GM18508 (cell line): Measurements from ENCODE around the gene DCAF4.
"Not testable (repeated sequence)": the region's sequence is repeated elsewhere in the genome, so short reads cannot be mapped to it uniquely, and the experiment has no call there.

Experiments used
- ATAC-seq: cut with Tn5 transposase; IDR thresholded peaks from one replicate; pipeline ENCODE4 v1.9.1; 2021; ENCODE audit warnings: moderate number of reproducible peaks; ENCODE audit not compliant: insufficient read depth, unreplicated experiment

Gene DCAF4

DNA sequence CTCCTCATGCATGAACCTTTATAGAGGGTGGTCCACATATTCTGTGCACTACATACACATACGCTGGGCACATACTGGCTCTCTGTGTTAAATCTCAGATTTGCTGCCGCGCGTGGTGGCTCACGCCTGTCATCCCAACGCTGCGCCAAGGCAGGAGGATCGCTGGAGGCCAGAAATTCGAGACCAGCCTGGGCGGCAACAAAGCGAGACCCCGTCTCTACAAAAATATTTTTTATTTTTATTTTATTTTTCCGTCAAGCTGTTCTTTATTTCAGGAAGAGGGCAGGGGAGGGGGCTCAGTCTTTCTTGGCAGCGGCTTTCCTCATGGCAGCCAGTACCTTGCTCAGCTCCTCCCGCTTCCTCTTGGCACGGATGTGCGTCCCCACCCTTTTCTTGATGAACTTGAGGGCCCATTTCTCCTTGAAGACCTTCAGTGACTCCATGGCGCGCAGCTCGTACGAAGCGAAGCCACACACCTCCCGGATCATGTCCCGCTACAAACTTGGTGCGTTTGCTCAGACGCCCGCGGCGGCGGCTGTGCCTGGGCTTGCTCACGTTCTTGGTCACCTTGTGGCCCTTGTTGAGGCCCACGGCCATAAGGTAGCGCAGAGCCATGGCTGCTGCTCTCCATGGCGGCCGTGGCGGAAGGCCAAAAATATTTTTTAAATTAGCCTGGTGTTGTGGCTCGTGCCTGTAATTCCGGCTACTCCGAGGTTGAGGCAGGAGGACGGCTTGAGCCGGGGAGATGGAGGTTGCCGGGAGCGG, 3.2 kb downstream of the DCAF4 start:
- ATAC-seq, result no peak

DNA sequence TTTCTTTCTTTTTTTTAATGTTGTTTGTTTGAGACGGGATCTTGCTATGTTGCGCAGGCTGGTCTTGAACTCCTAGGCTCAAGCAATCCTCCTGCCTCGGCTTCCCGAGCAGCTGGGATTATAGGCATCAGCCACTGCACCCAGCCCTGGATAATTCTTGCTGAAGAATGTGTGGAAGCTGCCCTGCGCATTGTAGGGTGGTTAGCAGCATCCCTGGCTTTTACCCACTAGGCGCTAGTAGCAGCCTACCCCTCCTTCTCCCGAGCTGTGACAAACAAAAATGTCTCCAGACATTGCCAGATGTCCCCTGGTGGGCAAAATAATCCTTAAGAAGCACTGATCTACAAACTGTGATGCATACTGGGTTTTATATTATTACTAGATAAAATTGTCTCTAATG, 6.6 kb downstream of the DCAF4 start:
- no peak for ATAC-seq

DNA sequence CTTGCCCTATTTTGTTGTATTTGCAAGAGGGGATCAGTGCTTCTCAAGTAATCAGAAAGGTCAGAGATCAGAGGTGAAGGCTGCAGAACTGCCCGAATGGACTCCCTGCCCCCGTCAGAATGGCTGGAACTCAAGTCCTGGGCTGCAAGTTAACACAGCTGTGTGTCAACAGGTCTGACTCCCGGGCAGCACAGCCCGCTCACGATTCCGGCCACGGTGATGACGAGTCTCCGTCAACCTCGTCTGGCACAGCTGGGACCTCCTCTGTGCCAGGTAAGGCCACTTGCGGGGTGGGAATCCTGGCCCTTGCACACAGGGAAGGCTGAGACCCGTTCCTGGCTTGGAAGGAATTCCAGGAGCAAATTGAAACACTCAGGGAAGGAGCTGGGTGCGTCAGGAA, 13.4 kb downstream of the DCAF4 start:
- no peak for ATAC-seq

DNA sequence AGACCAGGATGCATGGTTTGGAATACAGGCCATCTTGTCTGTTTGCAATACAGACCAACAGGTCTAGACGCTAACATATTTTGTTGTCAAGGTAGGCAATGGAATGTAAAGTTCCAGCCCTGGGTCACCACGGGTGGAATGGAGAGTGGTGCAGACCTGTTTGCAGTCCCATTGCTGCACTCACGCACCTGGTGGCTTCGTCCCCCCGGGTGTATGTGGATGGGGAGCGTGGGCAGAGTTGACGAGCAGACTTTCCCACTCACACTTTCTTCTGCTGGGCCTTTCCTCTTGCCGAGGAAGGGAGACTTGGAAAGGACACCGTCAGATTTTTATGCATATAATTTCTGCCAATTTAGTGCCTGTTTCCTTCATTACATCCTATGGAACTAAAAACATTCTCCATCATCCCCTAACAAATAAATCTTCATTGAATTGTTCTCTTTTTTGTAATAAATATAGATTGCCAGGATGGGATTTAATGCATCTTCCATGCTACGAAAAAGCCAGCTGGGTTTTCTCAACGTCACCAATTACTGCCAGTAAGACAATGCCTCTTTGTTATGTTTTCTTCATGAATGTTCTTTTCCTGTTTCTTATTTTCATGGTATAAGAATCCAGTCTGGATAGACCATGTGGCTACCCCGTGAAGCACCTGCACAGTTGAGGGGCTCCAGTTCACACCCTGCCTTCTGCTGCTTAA, 15.2 kb downstream of the DCAF4 start:
- ATAC-seq, result no peak

DNA sequence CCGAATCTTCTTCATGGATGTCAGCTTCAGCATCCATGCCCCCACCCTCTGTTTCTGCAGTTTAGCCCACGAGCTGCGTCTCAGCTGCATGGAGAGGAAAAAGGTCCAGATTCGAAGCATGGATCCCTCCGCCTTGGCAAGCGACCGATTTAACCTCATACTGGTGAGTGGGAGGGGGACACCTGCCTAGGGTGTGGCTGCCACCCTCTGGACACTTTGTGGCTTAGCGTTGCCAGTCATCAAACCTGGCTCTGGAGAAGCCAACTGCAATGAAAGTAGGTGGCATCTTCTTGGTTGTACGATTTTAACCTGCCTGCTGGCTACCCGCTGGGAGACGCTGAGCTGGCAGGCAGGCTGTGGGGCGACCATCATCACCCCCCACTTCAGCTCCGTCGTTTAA, 16.7 kb downstream of the DCAF4 start:
- ATAC-seq, result no peak

DNA sequence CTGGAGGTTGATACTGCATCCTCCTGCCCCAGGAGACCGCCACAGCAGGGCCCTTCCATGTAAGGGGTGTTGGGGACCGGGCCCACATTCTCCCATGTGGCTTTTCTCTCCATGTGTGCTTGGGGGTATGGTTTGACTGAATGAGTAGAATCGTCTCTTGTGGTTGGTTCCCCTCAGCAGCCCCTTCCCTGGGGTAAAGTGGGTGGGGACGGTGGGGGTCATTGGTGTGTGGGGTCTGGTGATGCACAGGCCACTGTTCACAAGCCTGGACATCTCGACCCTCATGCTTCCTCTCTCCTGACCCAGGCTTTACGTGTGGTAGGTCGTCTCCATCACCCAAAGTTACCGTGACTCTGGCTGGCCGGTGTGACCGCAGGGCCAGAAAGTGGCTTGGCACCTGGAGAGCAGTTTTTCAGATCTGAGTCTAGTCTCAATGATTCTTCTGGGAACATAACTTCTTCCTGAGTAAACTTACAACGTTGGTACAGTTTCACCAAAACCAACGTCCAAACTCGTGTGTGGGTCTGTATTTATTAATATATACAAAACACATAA, 17.7 kb downstream of the DCAF4 start:
- ATAC-seq, result no peak

DNA sequence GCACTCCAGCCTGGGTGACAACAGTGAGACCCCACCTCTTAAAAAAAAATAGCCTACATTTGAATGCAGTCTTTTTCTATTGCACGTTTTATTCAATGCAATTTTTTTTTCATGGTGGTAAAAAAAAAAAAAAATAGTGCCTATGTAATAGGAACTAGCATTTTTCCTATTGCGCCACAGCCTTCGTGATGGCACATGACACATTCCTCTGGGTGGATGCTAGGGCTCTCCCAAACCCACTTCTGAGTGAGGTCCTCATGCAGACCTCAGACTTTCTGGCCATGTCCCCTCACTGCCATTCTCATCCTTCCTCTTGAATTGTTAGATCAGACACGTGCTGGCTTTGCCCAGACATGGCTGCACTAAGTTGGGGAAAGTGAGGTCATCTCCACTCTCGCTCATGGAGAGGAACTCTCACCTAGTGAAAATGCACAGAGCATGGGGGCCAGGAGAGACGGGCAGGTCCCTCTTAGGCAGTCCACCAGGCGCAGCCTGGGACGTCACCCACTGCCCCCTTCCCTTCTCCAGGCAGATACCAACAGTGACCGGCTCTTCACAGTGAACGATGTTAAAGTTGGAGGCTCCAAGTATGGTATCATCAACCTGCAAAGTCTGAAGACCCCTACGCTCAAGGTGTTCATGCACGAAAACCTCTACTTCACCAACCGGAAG, 19.2 kb downstream of the DCAF4 start:
- ATAC-seq, result no peak

DNA sequence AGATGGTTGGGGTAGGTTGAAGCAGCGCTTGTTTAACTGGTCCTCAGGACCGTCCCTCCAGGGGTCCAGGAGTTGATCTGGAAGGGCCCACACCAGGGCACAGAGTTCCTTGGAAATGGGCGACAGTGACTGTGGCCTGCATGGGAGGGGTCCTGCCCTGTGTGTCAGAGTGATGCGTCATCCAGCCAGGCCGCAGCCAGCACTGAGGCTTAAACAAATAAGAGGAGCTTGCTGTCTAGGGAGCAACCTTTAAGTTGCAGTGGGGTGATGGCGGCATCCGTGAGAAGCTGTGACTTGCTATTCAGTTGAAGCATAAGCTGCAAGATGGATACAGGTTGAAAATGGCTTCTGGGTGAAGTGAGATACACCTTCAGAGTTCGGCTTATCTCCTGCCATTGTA, 20.2 kb downstream of the DCAF4 start:
- ATAC-seq, result no peak

DNA sequence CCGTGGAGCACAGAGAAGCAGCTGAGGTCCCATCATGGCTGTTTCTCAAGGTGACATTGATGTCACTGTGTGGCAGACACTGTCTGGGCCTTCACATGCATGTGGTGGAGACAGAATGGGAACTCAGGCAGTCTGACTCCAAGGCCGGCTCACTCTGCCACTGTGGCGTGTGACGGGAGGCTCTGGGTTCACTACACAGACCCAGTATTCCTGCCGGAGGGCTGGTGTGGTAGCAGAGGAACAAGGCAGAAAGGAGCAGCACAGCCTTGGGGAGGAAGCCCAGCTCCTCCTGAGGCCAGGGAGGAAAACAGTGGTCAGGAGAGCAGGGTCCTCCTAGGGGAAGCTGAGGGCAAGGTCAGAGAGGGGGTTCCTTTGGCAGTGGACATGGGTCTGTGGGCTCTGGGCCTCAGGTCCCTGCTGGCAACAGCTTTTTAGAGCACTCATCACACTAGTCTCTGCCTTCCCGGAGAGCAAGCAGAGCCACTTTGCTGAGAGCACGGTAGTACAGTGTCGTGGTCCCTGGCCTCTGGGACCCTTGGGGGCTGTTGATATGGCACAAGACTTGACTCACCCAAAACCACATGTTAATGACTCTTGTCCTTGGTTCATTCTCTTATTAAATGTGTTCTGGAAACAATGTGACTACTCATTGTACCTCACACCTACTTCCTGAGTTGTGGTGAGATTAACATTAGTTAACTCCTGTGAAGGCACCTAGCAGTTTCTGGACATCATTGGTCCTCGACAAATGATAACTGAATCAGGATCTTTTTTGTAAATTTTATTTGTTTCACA, 21.3 kb downstream of the DCAF4 start:
- no peak for ATAC-seq

DNA sequence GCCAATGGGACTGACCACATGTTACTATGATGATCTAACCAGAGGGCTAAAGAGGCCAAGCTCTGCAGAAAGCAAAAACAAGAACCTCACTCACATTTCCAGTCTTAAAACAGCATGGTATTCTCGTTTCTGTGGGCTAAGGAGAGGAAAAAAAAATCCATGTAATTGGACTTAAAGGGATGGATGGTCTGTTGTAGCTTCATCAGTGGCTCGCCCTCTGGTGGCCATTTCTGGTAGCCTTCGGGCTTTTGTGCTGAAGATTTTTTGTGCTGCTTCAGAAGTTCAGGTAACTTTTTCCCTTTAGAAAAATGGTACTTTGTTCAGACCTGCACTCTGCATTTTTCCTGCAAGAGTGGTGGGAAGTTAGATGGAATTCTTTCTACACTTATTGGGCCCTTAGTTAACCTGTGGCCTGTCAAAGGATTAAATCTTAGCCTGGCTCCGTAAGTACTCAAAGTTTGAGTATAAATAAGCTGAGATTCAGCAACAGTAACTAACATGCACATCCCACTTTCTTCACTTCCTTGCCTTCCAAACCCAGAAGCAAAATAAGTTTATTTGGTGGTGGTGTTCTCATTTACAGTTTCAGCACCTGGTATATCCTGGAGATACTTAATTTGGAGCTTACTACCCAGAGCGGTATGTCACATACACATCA, 22.3 kb downstream of the DCAF4 start:
- ATAC-seq, result no peak

DNA sequence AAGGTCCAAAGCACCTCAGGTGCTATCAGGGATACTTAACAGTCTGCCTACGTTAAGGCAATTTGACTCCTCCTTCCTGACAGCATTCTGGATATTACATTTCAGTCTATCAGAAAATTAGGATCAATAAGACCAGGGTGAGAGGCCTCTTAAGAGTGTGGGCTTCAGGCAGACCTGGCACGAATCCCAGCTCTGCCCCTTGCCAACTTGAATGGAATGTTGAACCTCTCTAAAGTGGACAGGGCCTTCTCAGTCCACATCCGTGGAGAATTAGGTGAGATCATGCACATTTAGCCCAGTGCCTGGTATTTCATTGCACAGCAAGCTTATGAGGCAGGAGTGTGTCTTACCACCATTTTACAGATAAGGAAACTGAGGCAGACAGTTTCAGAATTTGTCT, 25.9 kb downstream of the DCAF4 start:
- no peak for ATAC-seq

DNA sequence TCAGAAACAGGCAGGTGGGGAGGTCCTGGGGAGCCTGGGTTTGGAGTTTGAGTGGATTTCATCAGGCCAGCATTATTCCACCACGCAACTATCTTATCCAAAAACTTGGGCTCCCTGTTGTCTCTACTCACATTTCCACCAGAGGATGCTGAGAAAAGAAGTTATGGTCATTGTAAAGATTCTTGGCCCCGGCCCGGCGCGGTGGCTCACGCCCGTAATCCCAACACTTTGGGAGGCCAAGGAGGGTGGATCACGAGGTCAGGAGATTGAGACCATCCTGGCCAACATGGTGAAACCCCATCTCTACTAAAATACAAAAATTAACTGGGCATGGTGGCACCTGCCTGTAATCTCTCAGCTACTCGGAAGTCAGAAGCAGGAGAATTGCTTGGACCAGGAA, 30.5 kb downstream of the DCAF4 start:
- ATAC-seq, result not testable (repeated sequence)

DNA sequence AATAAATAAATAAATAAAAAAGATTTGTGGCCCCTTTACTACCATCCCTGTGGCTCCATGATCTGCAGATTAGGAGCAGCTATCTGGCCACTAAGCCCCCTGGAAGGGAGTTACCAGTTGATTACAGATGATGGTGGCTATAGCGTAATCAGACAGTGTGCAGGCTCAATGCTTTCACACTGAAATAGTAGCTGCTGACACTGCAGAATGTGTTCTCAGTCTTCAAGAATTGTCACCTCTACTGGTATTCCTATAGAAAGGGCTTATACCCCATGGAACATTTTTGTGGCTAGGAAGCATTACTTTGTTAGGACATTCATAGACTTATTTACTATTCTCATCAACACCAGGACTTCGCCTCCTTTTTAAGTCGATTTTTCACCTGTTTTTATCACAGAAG, 30.9 kb downstream of the DCAF4 start:
- ATAC-seq, result no peak

DNA sequence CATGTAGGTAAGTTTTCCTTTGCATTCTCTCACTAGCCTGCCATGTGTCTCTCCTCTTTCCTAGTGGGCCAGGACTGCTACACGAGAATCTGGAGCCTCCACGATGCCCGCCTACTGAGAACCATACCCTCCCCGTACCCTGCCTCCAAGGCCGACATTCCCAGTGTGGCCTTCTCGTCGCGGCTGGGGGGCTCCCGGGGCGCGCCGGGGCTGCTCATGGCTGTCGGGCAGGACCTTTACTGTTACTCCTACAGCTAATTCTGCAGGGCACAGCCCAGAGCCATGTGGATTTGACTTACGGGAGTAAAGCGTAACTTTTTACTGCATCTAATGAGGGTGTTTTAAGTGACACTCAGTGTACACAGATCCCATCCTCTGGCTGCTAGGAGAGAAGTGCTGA, 32.3 kb downstream of the DCAF4 start:
- no peak for ATAC-seq

DNA sequence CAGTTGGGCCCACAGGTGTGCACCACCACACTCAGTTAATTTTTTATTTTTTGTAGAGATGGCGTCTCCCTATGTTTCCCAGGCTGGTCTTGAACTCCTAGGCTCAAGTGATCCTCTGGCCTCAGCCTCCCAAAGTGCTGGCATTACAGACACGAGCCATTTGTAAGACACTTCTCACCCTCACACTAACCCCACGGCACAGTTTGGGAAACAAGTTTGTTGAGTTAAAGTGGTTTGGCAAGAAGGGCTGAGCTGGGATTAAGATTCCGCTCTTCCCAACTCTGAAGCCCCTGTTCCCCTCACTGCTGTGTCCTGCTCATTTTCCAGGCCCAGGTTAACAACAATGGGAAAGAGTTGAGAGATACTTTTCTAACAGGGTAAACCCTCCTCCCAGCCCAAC, 34.8 kb downstream of the DCAF4 start:
- not testable (repeated sequence) for ATAC-seq

DNA sequence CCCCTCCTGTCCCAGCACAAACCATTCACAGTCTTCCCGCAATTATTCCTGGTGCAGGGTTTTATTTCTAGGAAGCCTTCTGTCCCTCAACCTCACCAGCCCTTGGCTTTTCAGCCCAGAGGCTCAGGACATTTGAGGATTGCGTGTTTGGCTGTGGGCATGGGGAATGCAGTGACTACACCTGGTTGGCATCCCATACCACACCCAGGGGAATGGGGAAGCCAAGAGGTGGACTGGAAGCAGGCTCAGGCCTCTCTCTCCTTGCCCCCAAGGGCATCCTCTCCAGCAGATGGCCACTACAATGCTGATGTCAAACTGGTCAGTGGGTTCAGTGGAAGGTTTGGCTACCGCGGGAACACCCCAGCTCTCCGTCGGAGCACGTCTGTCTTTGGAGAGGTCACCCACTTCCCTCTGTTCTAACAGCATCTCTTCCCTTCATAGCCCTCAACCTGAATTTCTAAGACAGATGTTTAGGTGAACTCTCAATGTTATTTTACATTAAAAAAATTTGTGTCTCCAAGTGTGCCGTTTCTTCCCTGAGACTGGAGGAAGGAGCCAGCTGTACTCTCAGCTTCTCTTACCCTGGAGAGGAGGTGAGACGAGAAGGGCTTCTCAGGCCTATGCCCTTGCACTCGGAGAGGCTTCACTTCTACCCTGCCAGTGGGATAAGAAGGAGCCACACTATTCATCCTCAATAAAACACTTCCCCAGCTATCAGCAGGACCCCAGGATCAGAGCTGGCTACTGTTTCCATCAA, 35.5 kb downstream of the DCAF4 start:
- no peak for ATAC-seq

DNA sequence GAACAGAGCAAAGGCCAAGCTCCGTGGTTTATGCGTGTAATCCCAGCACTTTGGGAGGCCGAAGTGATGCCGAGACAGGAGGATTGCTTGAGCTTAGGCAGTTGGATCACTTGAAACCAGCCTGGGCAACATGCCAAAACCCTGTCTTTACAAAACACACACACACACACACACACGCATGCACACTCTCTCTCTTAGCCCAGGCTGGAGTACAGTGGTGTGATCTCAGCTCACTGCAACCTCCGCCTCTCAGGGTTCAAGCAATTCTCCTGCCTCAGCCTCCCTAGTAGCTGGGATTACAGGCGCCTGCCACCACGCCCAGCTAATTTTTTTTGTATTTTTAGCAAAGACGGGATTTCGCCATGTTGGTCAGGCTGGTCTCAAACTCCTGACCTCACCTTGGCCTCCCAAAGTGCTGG, 36.1 kb downstream of the DCAF4 start:
- ATAC-seq, result not testable (repeated sequence)

DNA sequence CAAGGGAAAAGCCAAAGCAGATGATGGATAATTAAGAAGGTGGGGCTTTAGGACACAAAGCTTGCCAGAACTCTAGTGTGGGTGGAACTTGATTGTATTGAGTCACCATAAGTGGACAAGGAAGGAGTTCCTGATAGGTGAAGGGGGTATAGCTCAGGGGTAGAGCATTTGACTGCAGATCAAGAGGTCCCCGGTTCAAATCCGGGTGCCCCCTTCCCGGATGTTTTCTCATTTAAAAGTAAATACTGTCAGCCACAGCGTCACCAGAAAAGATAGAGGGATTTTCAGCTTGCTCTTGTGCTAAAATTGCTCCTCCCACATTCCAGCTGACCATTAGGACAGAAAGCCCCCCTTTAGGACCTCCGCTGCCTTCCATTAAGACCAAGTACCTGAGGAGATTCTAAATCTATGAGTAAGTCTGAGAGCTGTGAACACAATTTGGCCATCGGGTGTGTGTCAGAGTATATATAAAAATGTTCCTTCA, 36.6 kb downstream of the DCAF4 start:
- no peak for ATAC-seq

DNA sequence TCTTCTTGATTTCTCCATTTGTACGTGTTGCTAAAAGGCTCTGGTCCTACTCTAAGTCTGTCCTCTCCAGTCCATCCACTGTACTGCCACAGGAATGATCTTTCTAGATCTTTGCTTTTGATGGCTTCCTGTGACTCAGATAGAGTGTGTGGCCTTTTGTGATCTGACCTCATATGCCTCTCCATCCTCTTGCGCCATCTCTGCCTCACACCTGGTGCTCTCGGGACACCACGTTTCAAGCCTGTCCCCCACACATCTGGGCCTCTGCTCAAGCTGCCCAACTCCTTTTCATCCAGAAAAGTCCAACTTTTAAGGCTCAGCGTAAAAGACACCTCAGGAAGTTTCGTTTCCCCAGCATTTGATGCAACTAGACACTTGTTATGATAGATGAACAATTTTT, 39.0 kb downstream of the DCAF4 start:
- ATAC-seq, result no peak
